Suprapubic skin (tissue), 4 donors: ENCODE data around the gene LSM3. TPM values are rescaled to one million over a fixed set of nuclear protein-coding genes. Genes with fewer than 3 reads are reported as not detected.

Experiments used
- DNase-seq, 2 donors: peaks; one replicate each; pipeline ENCODE4 v3.0.0-alpha.2; 2019; ENCODE audit warnings: low spot score in 2 of 2
- H3K27ac ChIP-seq: fragments of 200-600 bp; sonication (generic); one replicate; pipeline ENCODE4 v1.5.1; 2019
- H3K27me3 ChIP-seq: fragments of 200-600 bp; sonication (generic); one replicate; pipeline ENCODE4 v1.5.1; 2019
- H3K36me3 ChIP-seq: fragments of 200-600 bp; sonication (generic); one replicate; pipeline ENCODE4 v1.5.1; 2019
- H3K4me1 ChIP-seq: fragments of 200-600 bp; sonication (generic); one replicate; pipeline ENCODE4 v1.5.1; 2019
- H3K4me3 ChIP-seq: fragments of 200-600 bp; sonication (generic); one replicate; pipeline ENCODE4 v1.5.1; 2019; ENCODE audit warnings: mild to moderate bottlenecking
- H3K9me3 ChIP-seq: fragments of 200-600 bp; sonication (generic); one replicate; pipeline ENCODE4 v1.5.1; 2019
- EP300 ChIP-seq: sonication (generic); formaldehyde crosslinking; IDR thresholded peaks from one replicate; pipeline ENCODE4 v1.6.1; 2017; ENCODE audit warnings: antibody characterized with exemption
- POLR2A ChIP-seq, 2 donors: fragments of 450-650 bp; IDR thresholded peaks; one replicate each; pipeline ENCODE4 v1.6.1; 2017; ENCODE audit warnings: antibody characterized with exemption in 2 of 2, mild to moderate bottlenecking in 2 of 2, moderate library complexity in 2 of 2
- POLR2AphosphoS5 ChIP-seq, 3 donors: sonication (generic); formaldehyde crosslinking; IDR thresholded peaks; one replicate each; pipeline ENCODE4 v1.6.1; 2017; ENCODE audit warnings: antibody characterized with exemption in 3 of 3
- whole genome bisulfite sequencing: methylation state at CpG from one replicate; pipeline ENCODE4 v1.1.5; 2018; 5-methylcytosine and 5-hydroxymethylcytosine counted together
- total RNA-seq, 4 donors: library from RNA; depleted of rRNA; stranded (reverse); fragments of >200 nt; gene quantifications; one replicate each; pipeline ENCODE4 v1.1.0, GENCODE V29; 2016
- TF ChIP-seq, protein P1 (sequence below), 2 donors: fragments of 200-600 bp in 1 of 2; fragments of 450-650 bp in 1 of 2; sonication (generic) in 1 of 2; IDR thresholded peaks; one replicate each; pipeline ENCODE4 v1.5.1; 2016 to 2019; ENCODE audit warnings: antibody characterized with exemption in 2 of 2, mild to moderate bottlenecking in 1 of 2, moderate library complexity in 1 of 2

LSM3 gene
- 10 to 100 TPM in 1 of 4 donors, 1 to 10 TPM in 3; 5.5 to 10.7 (median 8.9) TPM for total RNA-seq

DNA sequence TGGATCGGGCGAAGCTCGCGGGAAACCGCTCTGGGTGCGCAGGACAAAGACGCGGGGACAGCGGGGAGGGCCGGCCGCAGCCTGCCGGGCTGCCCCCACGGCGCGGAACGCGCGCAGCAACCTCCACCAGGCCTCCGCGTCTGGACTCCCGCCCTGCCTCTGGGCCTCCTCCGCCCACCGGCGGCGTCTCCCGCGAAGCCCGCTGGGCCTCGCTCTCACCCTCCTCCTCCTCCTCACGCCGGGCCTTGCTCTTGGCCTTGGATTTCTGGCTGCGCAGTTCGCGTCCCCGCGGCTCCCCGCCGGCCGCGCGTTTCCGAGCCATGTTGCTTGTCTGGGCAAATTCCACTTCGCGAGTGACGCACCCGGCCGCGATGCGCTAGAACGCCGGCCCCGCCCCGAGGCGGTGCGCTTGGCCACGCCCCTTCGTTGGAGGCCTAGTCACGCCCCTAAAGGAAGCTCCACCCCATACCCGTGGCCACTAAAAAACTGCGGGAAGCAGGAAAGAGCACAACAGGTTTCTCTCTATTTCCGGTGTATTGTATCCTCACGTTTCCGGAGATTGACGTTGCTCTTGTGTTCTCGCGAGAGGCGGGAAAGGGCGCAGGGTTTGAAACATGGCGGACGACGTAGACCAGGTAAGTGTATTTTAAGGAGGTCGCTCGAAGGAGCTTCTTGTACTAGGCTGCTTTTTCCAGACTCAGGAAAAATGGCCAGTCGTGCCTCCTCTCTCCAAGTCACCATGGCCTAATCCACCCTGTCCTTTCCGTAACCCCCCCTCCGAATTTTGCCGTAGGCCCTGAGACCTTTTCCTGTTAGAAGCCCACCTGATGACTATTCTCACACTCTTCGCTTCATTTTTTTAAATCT is at the start of gene LSM3, which contains the start of gene XPC:
Gene LSM3 (plus strand): TSS at position 571 of the 867 bp plus-strand sequence. CDS start 44 bp downstream, at position 615.
Gene XPC (minus strand): TSS at position 355 of the 867 bp plus-strand sequence. CDS start 33 bp downstream, at position 322.
- Histone ChIP-seq H3K27ac (peak within 1 kb of the TSS; percentile 98), H3K9me3 (no peaks in the 10 kb centered on the region), H3K4me1 (peaks cover 68% of the 10 kb centered on the region), H3K36me3 (peaks cover 10% of the 10 kb centered on the region), H3K4me3 (peak within 1 kb of the TSS; percentile 94), H3K27me3 (no peaks in the 10 kb centered on the region)
- 0% methylated on average over 49 of the region's 78 CpGs for WGBS
- DNase-seq = peak; percentile 98 to 99
- peak; percentile 91 to 96 for TF ChIP-seq POLR2A (IDR thresholded peaks at IDR 0.05)
- TF ChIP-seq, protein P1, sequence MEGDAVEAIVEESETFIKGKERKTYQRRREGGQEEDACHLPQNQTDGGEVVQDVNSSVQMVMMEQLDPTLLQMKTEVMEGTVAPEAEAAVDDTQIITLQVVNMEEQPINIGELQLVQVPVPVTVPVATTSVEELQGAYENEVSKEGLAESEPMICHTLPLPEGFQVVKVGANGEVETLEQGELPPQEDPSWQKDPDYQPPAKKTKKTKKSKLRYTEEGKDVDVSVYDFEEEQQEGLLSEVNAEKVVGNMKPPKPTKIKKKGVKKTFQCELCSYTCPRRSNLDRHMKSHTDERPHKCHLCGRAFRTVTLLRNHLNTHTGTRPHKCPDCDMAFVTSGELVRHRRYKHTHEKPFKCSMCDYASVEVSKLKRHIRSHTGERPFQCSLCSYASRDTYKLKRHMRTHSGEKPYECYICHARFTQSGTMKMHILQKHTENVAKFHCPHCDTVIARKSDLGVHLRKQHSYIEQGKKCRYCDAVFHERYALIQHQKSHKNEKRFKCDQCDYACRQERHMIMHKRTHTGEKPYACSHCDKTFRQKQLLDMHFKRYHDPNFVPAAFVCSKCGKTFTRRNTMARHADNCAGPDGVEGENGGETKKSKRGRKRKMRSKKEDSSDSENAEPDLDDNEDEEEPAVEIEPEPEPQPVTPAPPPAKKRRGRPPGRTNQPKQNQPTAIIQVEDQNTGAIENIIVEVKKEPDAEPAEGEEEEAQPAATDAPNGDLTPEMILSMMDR (IDR thresholded peaks at IDR 0.05) = no peak
- TF ChIP-seq POLR2AphosphoS5 (IDR thresholded peaks at IDR 0.05) = peak; percentile 77 to 95 (median 90)

DNA sequence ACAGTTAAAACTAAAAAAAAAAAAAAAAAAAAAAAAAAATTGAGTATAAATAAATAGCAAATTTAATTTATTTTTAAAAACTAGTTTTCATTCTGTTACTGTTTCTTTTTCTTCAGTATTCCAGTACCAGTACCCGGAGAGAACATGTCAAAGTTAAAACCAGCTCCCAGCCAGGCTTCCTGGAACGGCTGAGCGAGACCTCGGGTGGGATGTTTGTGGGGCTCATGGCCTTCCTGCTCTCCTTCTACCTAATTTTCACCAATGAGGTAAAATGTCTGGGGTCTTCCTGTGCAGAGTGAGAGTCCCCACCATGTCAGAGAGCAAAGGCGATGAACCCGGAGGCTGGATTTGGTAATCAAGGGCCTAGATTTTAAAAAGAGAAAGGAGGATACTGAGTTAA is 49.3 kb upstream of the LSM3 start:
- peak in 1 of 2 donors; percentile 21 for DNase-seq
- no peak for TF ChIP-seq POLR2AphosphoS5 (IDR thresholded peaks at IDR 0.05)
- no peak for TF ChIP-seq EP300
- TF ChIP-seq, protein P1 (IDR thresholded peaks at IDR 0.05) = no peak
- no peak for TF ChIP-seq POLR2A (IDR thresholded peaks at IDR 0.05)
- Histone ChIP-seq H3K4me1 (peaks cover 34% of the 10 kb centered on the region), H3K36me3 (peaks cover 61% of the 10 kb centered on the region), H3K9me3 (no peaks in the 10 kb centered on the region), H3K27me3 (no peaks in the 10 kb centered on the region), H3K27ac (no peak overlapping the region), H3K4me3 (no peak overlapping the region)
- whole genome bisulfite sequencing = 93% methylated on average over 6 of the region's 6 CpGs

DNA sequence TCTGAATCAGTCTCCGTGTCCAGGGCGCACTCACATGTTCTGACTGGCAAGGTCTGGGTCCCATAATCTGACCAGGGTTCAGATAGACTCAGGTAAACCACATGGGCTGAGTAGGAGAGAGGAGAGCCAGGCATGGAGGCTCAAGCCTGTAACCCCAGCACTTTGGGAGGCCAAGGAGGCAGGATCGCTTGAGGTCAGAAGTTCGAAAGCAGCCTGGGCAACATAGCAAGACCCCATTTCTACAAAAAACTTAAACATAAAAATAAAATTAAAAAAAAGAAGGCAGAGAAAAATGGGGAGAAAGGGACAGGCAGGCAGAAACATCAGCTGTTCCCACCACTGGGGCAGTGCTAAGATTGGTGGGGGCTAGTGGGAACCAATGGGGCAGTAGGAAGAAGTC is 48.4 kb upstream of the LSM3 start:
- no peaks in the 10 kb centered on the region for H3K27me3 ChIP-seq
- H3K27ac ChIP-seq = no peak overlapping the region
- DNase-seq = peak in 1 of 2 donors; percentile 38
- 94% methylated on average over 4 of the region's 4 CpGs for WGBS
- H3K36me3 ChIP-seq = peaks cover 71% of the 10 kb centered on the region
- no peaks in the 10 kb centered on the region for H3K9me3 ChIP-seq
- H3K4me3 ChIP-seq = no peak overlapping the region
- TF ChIP-seq POLR2A (IDR thresholded peaks at IDR 0.05) (no peak), POLR2AphosphoS5 (IDR thresholded peaks at IDR 0.05) (no peak), EP300 (no peak)
- TF ChIP-seq, protein P1 (IDR thresholded peaks at IDR 0.05) = no peak
- H3K4me1 ChIP-seq = peaks cover 34% of the 10 kb centered on the region

DNA sequence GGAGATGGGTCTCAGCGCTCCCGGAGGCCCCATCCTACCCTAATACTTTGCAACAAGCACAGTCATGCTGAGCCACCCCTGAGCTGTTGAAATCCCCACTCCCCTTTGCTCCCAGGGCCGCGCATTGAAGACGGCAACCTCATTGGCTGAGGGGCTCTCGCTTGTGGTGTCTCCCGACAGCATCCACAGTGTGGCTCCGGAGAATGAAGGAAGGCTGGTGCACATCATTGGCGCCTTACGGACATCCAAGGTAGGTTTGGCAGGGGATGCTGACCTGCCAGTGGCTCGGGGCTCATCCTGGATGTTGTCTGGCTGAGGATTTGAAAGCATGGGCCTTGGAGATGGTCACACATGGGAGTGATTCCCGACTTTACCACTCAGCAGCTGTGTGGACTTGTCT is 47.9 kb upstream of the LSM3 start:
- no peak for DNase-seq
- 90% methylated on average over 5 of the region's 12 CpGs for WGBS
- Histone ChIP-seq H3K36me3 (peaks cover 75% of the 10 kb centered on the region), H3K4me3 (no peak overlapping the region), H3K27ac (no peak overlapping the region), H3K4me1 (peaks cover 32% of the 10 kb centered on the region), H3K9me3 (no peaks in the 10 kb centered on the region), H3K27me3 (no peaks in the 10 kb centered on the region)
- no peak for TF ChIP-seq POLR2AphosphoS5 (IDR thresholded peaks at IDR 0.05)
- TF ChIP-seq POLR2A (IDR thresholded peaks at IDR 0.05) = no peak
- no peak for TF ChIP-seq EP300
- TF ChIP-seq, protein P1 (IDR thresholded peaks at IDR 0.05) = no peak

DNA sequence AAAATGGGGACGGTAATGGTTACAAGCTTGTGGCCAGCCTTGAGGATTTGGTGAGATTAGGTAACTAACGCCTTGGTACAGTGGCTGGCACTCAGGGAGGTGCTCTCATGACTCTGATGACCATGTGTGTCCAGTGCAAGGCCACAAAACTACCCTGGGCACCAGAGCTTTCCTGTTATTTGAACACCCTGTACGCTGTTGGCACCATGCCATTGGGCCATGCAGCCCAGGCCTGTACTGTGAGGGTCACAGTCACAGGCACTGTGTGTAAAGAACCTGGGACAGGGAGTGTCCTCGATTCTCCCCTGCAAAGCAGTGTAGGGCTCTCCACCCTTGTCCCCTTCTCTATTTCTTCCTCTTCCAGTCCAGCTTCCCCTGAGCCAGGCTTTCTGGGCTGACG is 47.5 kb upstream of the LSM3 start:
- no peak overlapping the region for H3K4me3 ChIP-seq
- no peak overlapping the region for H3K27ac ChIP-seq
- 91% methylated on average over 4 of the region's 5 CpGs for WGBS
- H3K36me3 ChIP-seq = peaks cover 80% of the 10 kb centered on the region
- H3K27me3 ChIP-seq = no peaks in the 10 kb centered on the region
- no peaks in the 10 kb centered on the region for H3K9me3 ChIP-seq
- peaks cover 29% of the 10 kb centered on the region for H3K4me1 ChIP-seq
- DNase-seq = no peak
- no peak for TF ChIP-seq POLR2A (IDR thresholded peaks at IDR 0.05)
- no peak for TF ChIP-seq EP300
- TF ChIP-seq, protein P1 (IDR thresholded peaks at IDR 0.05) = no peak
- no peak for TF ChIP-seq POLR2AphosphoS5 (IDR thresholded peaks at IDR 0.05)
